ENCODE measurements around the gene FIG4.

GRCh38 chr6:109701774-109702173 is 10.7 kb downstream of the FIG4 start:
- TF ChIP-seq CTCF (IDR thresholded peaks at IDR 0.05) (no peak), POLR2A (IDR thresholded peaks at IDR 0.05) (no peak)
